GM12892 (cell line): ENCODE data around the gene IL17REL.

Experiments used
- POLR2A ChIP-seq: IDR thresholded peaks from 2 replicates; pipeline ENCODE4 v1.6.1; 2011; ENCODE audit warnings: low read depth, low read length, control low read depth
- POLR2AphosphoS5 ChIP-seq: IDR thresholded peaks from 2 replicates; pipeline ENCODE4 v1.6.1; 2011; ENCODE audit warnings: low read depth, low read length, control low read depth
- TAF1 ChIP-seq: IDR thresholded peaks from 2 replicates; pipeline ENCODE4 v1.6.1; 2011; ENCODE audit warnings: low read depth, mild to moderate bottlenecking, control low read depth, low read length, borderline replicate concordance

- TF ChIP-seq POLR2A (no peak), POLR2AphosphoS5 (no peak), TAF1 (no peak)
These were observed 41.3 kb upstream of the IL17REL start for GRCh38 chr22:50053861-50054260.
